ENCODE measurements around the gene PACRG. TPM values are rescaled to one million over a fixed set of nuclear protein-coding genes. Genes with fewer than 3 reads are reported as not detected.

Gene PACRG
- total RNA-seq, 1 donor from 2014 or later: 10.5 TPM

- peaks cover 6% of the 10 kb centered on the region for H3K4me1 ChIP-seq
- DNase-seq: no peak
- no peaks in the 10 kb centered on the region for H3K27me3 ChIP-seq (ENCODE audit: low read depth)
- no peaks in the 10 kb centered on the region for H3K9me3 ChIP-seq (replicated peaks)
- H3K36me3 ChIP-seq: no peaks in the 10 kb centered on the region
- no peak overlapping the region for H3K27ac ChIP-seq (replicated peaks)
- no peak for TF ChIP-seq CTCF (IDR thresholded peaks at IDR 0.05; ENCODE audit: borderline replicate concordance)
- intact Hi-C loops (cut with micrococcal nuclease): loop anchor here (10.0 kb wide), 1 partner anchor 1110 kb away; no protein-coding TSS in a partner anchor
- H3K4me3 ChIP-seq: peak overlapping the region; percentile 26
These were observed 127.0 kb downstream of the PACRG start for GRCh38 chr6:162854734-162855191.

GRCh38 chr6:162856885-162857284 is 129.1 kb downstream of the PACRG start:
- peak overlapping the region; percentile 71 for H3K27ac ChIP-seq (replicated peaks)
- H3K27me3 ChIP-seq (ENCODE audit: low read depth): no peaks in the 10 kb centered on the region
- no peaks in the 10 kb centered on the region for H3K36me3 ChIP-seq
- DNase-seq: no peak
- peak overlapping the region; percentile 54 for H3K4me3 ChIP-seq
- H3K9me3 ChIP-seq (replicated peaks): no peaks in the 10 kb centered on the region
- peaks cover 6% of the 10 kb centered on the region for H3K4me1 ChIP-seq
- intact Hi-C loops (cut with micrococcal nuclease): loop anchor here (10.0 kb wide), 1 partner anchor 1108 kb away; no protein-coding TSS in a partner anchor
- TF ChIP-seq CTCF (IDR thresholded peaks at IDR 0.05; ENCODE audit: borderline replicate concordance): peak; percentile 69

GRCh38 chr6:162857326-162857725 is 129.6 kb downstream of the PACRG start:
- H3K4me3 ChIP-seq: peak overlapping the region; percentile 54
- H3K27ac ChIP-seq (replicated peaks): peak overlapping the region; percentile 71

GRCh38 chr6:162862462-162862861 is 134.7 kb downstream of the PACRG start:
- Histone ChIP-seq H3K27ac (replicated peaks) (no peak overlapping the region), H3K36me3 (no peaks in the 10 kb centered on the region), H3K27me3 (ENCODE audit: low read depth) (no peaks in the 10 kb centered on the region), H3K4me3 (no peak overlapping the region), H3K4me1 (peaks cover 1% of the 10 kb centered on the region), H3K9me3 (replicated peaks) (no peaks in the 10 kb centered on the region)
- intact Hi-C loops (cut with micrococcal nuclease): no loop called here
- DNase-seq: no peak
- TF ChIP-seq CTCF (IDR thresholded peaks at IDR 0.05; ENCODE audit: borderline replicate concordance): no peak

More at GRCh38 chr6:162857326-162857725, 129.6 kb downstream of the PACRG start:
- no peak for DNase-seq
- no peaks in the 10 kb centered on the region for H3K36me3 ChIP-seq
- H3K27me3 ChIP-seq (ENCODE audit: low read depth): no peaks in the 10 kb centered on the region
- no peak for TF ChIP-seq CTCF (IDR thresholded peaks at IDR 0.05; ENCODE audit: borderline replicate concordance)
- intact Hi-C loops (cut with micrococcal nuclease): loop anchor here (10.0 kb wide), 1 partner anchor 1107 kb away; no protein-coding TSS in a partner anchor
- peaks cover 6% of the 10 kb centered on the region for H3K4me1 ChIP-seq
- no peaks in the 10 kb centered on the region for H3K9me3 ChIP-seq (replicated peaks)

- Histone ChIP-seq H3K27ac (replicated peaks) (no peak overlapping the region), H3K36me3 (no peaks in the 10 kb centered on the region), H3K9me3 (replicated peaks) (no peaks in the 10 kb centered on the region), H3K4me1 (no peaks in the 10 kb centered on the region), H3K4me3 (no peak overlapping the region), H3K27me3 (ENCODE audit: low read depth) (no peaks in the 10 kb centered on the region)
- TF ChIP-seq CTCF (IDR thresholded peaks at IDR 0.05; ENCODE audit: borderline replicate concordance): no peak
- intact Hi-C loops (cut with micrococcal nuclease): no loop called here
- no peak for DNase-seq
These were observed 135.2 kb downstream of the PACRG start for GRCh38 chr6:162862941-162863340.
